Measurements from ENCODE around the gene ALDH2.

Gene ALDH2

GRCh38 chr12:111842556-111843396 is 76.0 kb downstream of the ALDH2 start:
- ATAC-seq = peak; percentile 41
- peaks cover 58% of the 10 kb centered on the region for H3K4me1 Mint-ChIP-seq
- H3K27me3 Mint-ChIP-seq = no peaks in the 10 kb centered on the region
- peak in 1 of 2 donors; percentile 46 for DNase-seq
- peak overlapping the region; percentile 88 to 95 for H3K4me3 Mint-ChIP-seq
- H3K27ac Mint-ChIP-seq = peak overlapping the region; percentile 96 to 98
- H3K9me3 Mint-ChIP-seq = no peaks in the 10 kb centered on the region

- H3K27me3 Mint-ChIP-seq = no peaks in the 10 kb centered on the region
- no peak overlapping the region for H3K4me3 Mint-ChIP-seq
- peaks cover 47% of the 10 kb centered on the region for H3K4me1 Mint-ChIP-seq
- no peaks in the 10 kb centered on the region for H3K9me3 Mint-ChIP-seq
- no peak for DNase-seq
- H3K27ac Mint-ChIP-seq = no peak overlapping the region
- no peak for ATAC-seq
Measured at GRCh38 chr12:111846016-111846415, 79.3 kb downstream of the ALDH2 start.

- Mint-ChIP-seq H3K9me3 (no peaks in the 10 kb centered on the region), H3K27ac (no peak overlapping the region), H3K27me3 (no peaks in the 10 kb centered on the region), H3K4me1 (peaks cover 32% of the 10 kb centered on the region), H3K4me3 (no peak overlapping the region)
- ATAC-seq (no peak), DNase-seq (no peak)
Measured at GRCh38 chr12:111850526-111850925, 83.8 kb downstream of the ALDH2 start.

GRCh38 chr12:111858186-111858585 is 91.5 kb downstream of the ALDH2 start:
- no peaks in the 10 kb centered on the region for H3K27me3 Mint-ChIP-seq
- no peaks in the 10 kb centered on the region for H3K9me3 Mint-ChIP-seq
- peak overlapping the region in 1 of 2 donors; percentile 27 for H3K27ac Mint-ChIP-seq
- no peak overlapping the region for H3K4me3 Mint-ChIP-seq
- ATAC-seq = no peak
- no peak for DNase-seq
- peaks cover 27% of the 10 kb centered on the region for H3K4me1 Mint-ChIP-seq

GRCh38 chr12:111858778-111859177 is 92.0 kb downstream of the ALDH2 start:
- no peak for ATAC-seq
- Mint-ChIP-seq H3K4me1 (peaks cover 27% of the 10 kb centered on the region), H3K9me3 (no peaks in the 10 kb centered on the region), H3K27me3 (no peaks in the 10 kb centered on the region), H3K4me3 (no peak overlapping the region), H3K27ac (peak overlapping the region in 1 of 2 donors; percentile 78)
- DNase-seq = no peak

GRCh38 chr12:111864913-111865312 is 98.2 kb downstream of the ALDH2 start:
- Mint-ChIP-seq H3K27ac (peak overlapping the region in 1 of 2 donors; percentile 19), H3K4me3 (no peak overlapping the region), H3K9me3 (no peaks in the 10 kb centered on the region), H3K4me1 (no peaks in the 10 kb centered on the region), H3K27me3 (no peaks in the 10 kb centered on the region)
- ATAC-seq (no peak), DNase-seq (no peak)
